T follicular helper cell (primary cell): ENCODE data around the gene KLHL22.
"Not testable (repeated sequence)": the region's sequence is repeated elsewhere in the genome, so short reads cannot be mapped to it uniquely, and the experiment has no call there.

Experiments used
- DNase-seq: peaks from one replicate; pipeline ENCODE4 v3.0.0-alpha.2; 2020; ENCODE audit warnings: low read depth
- total RNA-seq, 2 experiments: gene quantifications; one replicate each; lab custom pipeline; 2026; lab: John Stamatoyannopoulos, UW

The KLHL22 gene, protein sequence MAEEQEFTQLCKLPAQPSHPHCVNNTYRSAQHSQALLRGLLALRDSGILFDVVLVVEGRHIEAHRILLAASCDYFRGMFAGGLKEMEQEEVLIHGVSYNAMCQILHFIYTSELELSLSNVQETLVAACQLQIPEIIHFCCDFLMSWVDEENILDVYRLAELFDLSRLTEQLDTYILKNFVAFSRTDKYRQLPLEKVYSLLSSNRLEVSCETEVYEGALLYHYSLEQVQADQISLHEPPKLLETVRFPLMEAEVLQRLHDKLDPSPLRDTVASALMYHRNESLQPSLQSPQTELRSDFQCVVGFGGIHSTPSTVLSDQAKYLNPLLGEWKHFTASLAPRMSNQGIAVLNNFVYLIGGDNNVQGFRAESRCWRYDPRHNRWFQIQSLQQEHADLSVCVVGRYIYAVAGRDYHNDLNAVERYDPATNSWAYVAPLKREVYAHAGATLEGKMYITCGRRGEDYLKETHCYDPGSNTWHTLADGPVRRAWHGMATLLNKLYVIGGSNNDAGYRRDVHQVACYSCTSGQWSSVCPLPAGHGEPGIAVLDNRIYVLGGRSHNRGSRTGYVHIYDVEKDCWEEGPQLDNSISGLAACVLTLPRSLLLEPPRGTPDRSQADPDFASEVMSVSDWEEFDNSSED
- total RNA-seq: 7.3 to 34.7 reads per million in 2 experiments

DNA sequence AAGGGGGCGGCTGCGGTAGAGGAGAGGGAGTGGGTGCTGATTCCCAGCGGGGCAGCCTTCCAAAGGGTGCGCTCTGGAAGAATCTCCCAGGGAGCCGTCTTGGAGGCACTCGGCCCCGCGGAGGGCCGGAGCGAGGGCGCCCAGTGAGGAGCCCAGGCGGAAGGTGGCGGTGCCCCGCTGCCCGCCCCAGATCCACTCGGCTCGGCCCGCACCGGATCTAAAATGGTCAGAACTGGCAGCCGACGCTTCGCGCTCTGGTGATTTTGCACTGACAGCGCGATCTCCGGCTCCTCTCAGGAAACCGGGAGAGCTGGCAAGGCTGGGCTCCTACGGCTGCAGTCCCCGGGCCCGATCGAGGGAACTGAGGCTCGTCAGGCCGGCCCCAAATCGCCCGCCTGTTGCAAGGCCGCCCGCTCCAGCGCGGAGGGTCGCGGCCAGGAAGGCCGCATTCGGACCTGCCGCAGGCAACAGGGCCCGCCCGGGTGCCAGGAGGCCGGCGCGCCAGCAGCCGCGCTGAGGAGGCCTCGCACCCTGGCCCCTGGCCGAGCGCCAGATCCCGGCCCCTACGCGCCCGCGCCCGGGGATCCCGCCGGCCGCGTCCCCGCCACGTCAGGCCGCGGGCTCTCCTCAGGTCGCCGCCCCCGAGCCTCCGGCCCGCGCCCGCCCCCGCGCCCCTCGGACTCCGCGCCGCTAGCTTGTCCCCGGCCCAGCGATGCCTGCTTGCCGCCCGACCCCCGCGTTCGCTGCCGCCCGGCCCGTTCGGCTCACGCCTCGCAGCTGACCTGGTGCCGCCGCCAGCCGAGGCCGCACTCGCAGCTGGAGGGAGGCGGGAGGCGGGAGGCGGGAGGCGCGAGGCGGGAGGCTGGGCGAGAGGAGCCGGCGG, at the start of gene KLHL22:
Gene KLHL22, minus strand, starts transcription at position 818 of the 883 bp plus-strand sequence. CDS start 6,584 bp downstream, outside the sequence.
- DNase-seq: no peak

DNA sequence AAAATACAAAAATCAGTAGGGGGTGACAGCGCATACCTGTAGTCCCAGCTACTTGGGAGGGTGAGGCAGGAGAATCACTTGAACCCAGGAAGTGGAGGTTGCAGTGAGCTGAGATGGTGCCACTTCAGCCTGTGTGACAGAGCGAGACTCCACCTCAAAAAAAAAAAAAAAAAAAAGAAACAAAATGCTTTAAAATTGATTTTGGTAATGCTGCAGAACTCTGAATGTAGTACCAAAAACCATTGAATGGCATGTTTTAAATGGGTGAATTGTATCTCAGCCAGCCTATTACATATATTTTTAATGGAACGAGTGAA, 49.7 kb upstream of the KLHL22 start:
- DNase-seq: not testable (repeated sequence)

DNA sequence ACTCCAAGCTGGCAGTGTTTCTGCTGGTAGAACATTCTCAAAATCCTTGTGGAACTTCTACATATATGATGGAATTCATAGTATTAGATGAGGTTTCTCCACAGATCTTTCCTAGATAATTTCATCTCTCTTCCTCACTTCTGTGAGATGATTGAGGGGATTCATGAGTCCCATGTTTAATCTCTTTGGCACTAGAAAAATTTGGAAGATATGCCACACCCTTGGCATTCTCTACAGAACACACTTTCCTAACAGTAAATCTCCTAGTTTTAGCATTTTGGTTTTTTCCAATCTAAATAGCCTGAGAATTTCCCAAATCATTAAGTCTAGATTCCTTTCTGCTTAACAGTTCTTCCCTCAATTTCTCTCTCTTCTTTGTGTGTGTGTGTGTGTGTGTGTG, 47.1 kb upstream of the KLHL22 start:
- DNase-seq: no peak

DNA sequence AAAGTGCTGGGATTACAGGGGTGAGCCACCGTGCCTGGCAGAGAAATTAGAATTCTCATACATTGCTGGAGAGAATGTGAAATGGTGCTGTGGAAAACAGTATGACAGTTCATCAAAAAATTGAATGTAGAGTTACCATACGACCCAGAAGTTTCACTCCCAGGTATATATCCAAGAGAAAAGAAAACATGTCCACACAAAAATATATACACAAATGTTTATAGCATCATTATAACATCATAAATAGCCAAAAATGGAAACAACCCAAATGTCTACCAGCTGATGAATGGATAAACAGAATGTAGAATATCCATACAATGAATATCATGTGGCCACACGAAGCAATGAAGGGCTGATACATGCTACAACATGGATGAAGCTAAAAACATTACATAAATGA, 46.5 kb upstream of the KLHL22 start:
- DNase-seq: no peak

DNA sequence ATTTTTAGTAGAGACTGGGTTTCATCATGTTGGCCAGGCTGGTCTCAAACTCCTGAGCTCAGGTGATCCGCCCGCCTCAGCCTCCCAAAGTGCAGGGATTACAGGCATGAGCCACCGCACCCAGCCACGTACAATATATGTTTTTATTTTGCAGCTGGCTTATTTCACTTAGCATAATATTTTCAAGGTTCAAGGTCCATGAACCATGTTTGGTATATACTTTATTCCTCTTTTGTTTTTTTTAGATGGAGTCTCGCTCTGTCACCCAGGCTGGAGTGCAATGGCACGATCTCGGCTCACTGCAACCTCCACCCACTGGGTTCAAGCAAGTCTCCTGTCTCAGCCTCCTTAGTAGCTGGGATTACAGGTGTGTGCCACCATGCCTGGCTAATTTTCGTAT, 43.3 kb upstream of the KLHL22 start:
- not testable (repeated sequence) for DNase-seq

DNA sequence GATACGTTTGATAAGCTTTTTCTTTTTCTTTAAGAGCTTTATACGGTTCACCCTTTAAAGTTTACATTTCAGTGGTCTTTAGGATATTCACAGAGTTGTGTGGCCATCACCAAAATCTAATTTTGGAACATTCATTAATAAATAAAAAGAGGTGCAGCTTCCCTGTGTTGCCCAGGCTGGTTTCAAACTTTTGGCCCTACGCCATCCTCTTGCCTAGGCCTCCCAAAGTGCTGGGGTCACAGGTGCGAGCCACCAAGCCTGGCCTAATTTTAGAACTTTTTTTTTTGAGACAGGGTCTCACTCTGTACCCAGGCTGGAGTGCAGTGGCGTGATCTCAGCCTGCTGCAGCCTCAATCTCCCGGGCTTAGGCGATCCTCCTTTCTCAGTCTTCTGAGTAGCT, 42.4 kb upstream of the KLHL22 start:
- no peak for DNase-seq

DNA sequence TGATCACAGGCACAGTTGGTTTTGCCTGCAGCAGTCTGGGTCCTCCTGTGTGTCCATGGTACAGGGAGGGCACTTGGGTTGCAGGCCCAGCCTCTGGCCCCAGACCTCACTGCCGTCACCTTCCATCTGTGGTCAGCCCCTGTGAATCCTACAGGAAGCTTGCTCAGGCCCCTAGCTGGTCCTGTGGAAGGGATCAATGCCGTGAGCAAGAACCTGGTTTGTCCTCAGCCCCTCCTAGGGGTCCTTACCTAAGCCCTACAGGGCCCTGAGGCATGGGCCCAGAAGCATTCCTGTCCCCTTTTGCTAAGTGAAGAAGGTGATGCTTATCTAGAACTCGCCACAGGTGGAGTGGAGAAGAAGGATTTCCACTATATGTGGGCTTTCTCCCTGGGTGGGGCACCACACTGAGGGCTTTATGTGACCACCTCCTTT, 41.7 kb upstream of the KLHL22 start:
- DNase-seq: no peak

DNA sequence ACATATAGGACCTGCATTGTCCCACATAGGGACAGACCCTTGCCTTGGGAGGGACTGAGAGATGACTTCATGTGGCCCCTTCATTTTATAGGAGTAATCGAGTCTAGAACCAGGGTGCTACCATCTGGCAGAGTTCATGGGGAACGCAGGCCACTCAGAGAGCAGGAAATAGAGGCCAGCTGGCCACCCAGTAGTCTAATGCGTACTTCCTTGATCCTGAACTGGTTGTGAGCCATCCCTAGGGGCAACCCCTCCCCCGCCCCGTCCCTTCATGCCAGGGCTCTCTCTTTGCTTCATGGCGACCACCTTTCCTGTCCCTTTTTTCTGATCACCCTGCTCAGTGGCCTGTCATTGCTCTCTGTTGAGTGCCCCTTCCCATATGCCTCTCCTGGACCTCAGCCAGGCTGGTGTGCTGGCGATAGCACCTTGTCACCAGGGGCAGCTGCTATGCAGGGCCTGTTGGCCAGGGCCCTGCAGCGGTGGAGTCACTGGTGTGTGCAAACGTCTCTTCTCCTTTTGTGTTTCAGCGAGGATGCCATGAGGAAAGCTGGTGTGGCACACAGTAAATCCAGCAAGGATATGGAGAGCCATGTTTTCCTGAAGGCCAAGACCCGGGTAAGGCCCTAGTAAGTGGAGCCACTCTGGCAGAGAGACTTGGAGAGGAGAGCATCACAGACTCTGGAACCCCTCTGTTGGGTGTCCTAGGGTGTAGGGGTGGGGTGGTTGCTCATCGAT, 41.2 kb upstream of the KLHL22 start:
- DNase-seq: no peak

DNA sequence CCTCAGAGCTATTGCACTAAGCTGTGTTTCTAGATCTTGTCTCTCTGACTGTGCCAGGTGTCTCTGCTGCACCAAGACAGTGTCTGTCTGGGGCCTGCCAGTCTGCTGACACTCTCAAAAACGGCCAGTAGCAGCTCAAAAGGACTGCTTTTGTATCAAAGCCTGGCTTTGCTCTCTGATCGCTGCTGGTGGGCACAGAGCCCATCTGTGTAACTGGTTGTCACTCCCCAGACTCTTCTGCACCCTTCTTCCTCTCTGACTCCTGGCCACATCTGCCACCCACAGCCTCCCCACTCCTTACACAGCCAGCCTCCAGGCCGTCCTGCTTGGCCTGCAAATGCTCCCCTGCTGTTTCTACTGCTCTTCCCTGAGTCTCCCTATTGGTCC, 38.3 kb upstream of the KLHL22 start:
- no peak for DNase-seq

DNA sequence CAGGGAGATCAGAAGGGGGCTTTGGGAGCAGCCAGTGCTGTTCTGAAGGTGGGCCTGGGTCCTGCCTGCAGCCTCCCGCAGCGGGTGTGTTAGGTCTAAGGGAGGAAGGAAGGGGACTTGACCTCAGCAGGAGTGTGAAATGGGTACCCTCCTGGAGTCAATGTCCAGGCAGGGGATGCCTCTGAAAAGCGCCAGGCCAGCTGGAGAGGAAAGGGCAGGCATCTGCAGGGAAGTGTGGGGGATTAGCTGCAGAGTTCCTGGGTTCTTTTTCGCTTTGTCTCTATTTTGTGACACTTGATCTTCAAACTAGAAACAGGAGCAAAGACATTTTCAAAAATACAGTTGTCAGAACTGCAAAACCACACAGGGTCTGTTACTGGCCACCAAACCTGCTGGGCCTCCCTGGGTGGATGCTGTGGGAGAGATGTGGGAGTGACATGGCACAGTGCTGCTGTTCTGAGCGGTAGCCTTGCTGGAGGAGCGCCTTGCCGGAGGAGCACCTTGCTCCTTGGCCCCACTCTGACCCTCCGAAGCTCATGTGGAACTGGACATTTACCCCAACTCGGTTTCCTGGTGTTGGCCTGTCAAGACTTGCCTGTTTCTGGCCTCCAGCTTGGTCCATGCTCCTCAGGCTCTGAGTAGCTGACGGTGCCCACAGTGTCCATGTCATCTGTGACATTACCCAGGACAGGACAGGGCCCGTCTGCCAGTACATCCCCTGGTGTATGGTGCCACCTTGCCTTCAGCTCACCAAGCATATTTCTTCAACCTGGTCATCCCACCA, 37.7 kb upstream of the KLHL22 start:
- DNase-seq: no peak

DNA sequence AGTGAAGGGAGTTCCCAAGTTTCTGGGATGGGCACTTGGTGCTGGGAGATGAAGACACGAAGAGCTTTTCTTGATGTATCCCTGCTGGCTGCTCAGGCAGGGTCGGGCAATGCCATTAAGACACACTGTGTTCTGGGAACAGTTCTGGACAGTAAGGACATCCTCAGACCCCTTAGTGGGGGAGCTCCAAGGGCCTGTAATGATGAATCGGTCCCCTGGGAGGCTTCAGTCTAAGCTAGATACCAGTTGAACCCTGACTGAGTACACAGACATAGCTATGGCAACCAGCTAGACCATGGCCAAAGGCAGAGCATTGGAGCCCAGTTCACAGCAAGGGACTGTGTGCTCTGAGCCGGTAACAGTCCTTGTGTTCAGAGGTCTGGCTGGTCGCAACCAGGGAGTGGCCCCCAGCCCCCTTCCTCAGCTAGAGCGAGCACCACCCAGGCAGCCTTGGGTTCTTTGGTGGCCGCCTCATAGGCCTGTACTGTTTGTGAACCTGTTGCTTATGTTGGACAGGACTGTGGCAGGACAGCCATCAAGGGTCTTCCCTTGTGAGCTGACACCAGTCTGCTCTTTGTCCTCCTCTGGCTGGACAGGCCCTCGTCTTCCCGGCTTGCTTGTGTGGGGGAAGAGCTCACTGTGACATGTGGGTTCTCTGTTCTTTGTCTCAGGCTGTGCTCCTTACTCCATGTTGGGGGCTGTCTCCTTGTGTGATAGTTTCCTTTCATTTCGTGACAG, 36.8 kb upstream of the KLHL22 start:
- DNase-seq: no peak

DNA sequence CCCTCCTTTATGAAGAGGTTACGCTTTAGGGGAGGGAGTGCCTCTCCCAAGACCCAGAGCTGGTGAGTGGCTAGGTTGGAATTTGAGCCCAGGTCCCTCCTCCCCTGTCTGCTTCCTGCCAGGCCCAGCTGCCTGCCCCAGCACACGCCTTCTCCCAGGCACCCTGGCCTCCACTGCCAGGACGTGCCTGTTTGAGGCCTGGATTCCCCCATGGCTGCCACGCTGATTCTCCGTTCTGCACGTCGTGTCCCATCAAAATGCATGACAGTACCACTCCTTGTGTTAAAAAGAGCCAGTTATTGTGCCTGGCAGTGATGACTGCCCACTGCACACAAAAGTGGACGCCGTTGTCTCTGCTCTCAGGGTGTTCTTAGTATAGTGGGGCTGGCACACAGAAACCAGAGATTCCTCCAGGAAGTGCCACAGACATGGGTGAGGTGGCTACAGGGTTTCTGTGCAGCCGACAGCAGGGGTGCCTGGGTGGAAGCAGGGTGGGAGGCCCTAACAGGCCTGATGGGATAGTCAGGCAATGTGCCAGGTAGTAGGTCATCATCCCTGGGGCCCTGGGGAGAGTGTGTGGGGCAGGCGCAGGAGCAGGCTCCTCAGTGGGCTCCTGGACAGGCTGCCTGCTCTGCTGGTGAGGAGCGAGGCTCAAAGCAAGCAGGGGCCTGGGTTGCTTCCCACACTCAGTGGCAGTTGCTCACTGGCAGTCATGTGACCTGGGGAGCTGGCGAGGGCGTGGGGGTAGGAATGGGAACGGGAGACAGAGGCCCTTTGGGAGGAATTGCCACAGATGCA, 36.0 kb upstream of the KLHL22 start:
- no peak for DNase-seq

DNA sequence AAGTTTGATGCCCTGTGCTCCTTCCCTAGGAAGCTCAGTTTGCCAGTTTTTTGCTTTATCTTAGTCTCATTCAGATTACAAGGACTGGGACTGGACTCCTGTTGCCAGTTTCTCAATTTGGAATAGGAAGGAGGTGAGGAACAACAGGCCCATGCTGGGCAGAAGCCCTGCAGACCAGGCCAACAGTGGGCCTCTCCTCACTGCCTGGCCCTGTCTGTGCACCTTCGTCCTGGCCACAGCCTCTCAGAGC, 35.5 kb upstream of the KLHL22 start:
- no peak for DNase-seq

DNA sequence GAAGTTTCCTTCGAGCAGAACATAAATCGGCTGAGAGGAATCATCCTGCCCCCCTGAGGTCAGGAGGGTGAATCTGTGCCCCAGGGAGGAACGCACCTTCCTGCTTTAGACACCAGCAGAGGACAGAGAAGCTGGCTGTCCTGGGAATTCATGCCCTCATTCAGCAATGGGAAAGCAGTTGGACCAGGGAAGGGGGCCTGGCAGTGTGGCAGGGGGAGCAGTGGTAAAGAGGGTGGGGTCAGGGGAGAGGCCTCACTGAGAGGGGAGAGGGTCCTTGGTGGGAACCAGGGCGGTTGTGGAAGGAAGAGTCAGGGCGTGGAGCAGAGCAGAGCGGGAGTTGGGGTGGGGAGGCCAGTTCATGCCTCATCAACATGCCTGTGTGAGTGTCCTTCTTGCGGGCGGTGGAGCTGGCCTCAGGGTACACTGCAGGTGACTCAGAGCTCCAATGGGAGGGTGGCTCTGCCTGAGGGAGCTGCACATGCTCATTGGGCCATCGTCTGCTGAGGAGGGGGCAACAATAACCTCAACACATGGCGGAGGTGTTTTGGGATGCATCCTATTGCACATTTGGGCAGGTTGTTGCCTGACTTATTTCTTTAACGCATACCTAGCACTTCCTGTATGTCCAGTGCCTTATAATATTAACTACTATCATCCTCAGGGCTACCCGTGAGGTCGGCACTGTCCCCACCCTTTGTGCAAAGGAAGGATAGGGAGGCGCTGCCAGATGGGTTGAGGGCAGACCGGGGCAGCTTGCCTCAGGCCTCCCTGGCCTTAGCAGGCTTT, 35.0 kb upstream of the KLHL22 start:
- DNase-seq: no peak

DNA sequence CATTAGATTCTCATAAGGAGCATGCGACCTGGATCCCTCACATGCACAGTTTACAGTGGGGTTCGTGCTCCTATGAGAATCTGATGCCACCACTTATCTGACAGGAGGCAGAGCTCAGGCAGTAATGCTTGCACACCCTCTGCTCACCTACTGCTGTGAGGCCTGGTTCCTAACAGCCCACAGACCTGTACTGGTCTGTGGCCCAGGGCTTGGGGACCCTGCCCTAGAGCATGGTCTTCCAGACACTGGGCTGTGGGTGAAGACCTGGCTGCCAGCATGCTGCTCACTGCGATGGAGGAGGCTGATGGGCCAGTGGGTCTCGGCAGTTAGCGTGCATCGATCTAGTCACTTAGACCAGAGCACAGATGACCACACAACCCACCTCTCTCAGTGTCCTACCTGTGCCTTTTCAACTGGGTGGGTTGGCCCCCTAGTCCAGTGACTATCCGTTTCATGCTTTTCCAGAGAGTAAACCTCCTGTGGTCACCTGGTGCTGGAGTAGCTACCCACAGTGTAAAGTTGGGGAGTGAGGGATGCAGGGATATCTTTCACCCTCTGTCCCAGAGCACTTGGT, 32.9 kb upstream of the KLHL22 start:
- no peak for DNase-seq

DNA sequence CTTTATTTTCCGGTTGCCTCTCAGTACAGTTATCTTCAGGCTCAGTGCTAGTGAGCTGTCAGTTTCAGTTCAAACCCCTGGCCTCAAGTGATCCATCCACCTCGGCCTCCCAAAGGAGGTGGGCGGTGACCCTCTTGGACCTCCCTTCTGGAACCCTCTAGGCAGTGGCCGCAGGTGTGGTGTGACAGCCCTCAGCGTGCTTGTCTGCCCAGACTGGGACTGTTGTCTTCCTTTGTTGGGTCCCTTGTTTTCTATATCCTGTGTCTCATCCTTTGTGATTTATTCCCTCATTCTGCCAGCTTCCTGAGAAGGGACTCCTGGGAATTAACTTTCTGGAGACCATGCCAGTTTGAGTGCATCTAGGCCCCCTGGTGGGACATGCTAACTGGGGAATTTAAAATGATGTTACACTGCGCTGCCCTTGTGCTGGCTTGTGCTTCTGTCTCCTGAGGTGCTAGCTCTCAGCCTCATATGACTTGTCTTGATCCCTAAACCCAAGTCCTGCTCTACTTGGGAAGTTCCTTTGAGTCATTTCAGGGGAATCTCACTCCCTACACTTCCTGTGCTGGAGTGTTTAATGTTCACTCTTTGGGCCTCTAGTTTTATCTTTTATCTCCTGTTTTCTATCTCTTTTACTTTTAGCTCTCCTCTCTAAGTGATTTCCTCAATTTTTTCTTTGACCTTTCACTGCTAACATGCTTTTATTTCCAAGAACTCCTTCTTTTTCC, 31.2 kb upstream of the KLHL22 start:
- DNase-seq: no peak

DNA sequence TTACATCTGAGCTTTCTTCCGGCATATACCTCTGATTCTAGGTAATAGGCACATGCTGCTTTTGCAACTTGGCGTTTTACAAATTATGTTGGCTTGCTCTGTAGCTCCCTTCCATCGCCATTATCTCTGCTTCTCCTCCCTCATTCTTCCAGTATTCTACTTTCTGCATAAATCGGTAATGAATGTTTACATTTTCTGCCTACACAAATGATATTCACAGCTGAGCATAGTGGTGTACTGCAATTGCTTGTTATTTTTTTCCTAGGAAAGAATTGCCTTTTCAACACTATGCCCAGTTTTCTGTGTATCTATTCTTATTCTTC, 30.7 kb upstream of the KLHL22 start:
- DNase-seq: no peak

DNA sequence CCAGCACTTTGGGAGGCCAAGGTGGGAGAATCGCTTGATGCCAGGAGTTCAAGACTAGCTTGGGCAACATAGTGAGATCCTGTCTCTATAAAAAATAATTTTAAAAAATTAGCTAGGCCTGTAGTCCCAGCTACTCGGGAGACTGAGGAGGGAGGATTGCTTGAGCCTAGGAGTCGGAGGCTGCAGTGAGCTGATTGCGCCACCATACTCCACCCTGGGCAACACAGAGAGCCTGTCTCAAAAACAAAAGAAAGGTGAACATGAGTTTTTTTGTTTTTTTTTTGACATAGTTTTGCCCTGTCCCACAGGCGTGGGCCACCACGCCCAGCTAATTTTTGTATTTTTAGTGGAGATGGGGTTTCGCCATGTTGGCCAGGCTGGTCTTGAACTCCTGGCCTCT, 29.5 kb upstream of the KLHL22 start:
- no peak for DNase-seq
